H1 (cell line): ENCODE results near the gene RABL6. TPM values are rescaled to one million over a fixed set of nuclear protein-coding genes. Genes with fewer than 3 reads are reported as not detected.

ENCODE experiments used
- BACH1 ChIP-seq: IDR thresholded peaks from 2 replicates; pipeline ENCODE4 v1.6.1; 2012; ENCODE audit warnings: low read length, improper control_type of control experiment
- CREB1 ChIP-seq: IDR thresholded peaks from 2 replicates; pipeline ENCODE4 v1.6.1; 2012; ENCODE audit warnings: inconsistent platforms
- POLR2AphosphoS5 ChIP-seq: IDR thresholded peaks from 2 replicates; pipeline ENCODE4 v1.6.1; 2011; ENCODE audit warnings: low read depth, low read length
- SRF ChIP-seq: IDR thresholded peaks from 2 replicates; pipeline ENCODE4 v1.6.1; 2011; ENCODE audit warnings: mild to moderate bottlenecking, low read depth, low read length, moderate library complexity
- TCF12 ChIP-seq: IDR thresholded peaks from 2 replicates; pipeline ENCODE4 v1.6.1; 2011; ENCODE audit warnings: low read depth, mild to moderate bottlenecking, low read length
- polyA plus RNA-seq, 7 experiments: library from polyadenylated mRNA; depleted of rRNA in 3 of 7; stranded (reverse) in 5 of 7; unstranded in 2 of 7; fragments of >200 nt in 5 of 7; fragments of 200-250 nt in 2 of 7; gene quantifications; 1 replicate in 5 of 7; 2 replicates in 1 of 7; 4 replicates in 1 of 7; pipeline versions ENCODE4 v1.2.1 to v1.2.3, GENCODE V29; 2011 to 2013; ENCODE audit warnings: missing spikeins in 2 of 7, mixed read lengths in 2 of 7
- total RNA-seq: library from RNA; stranded (reverse); fragmentation: NEBNext Ultra II Directional; extraction: Animal tissue kit (Norgen Biotek cat#: 25700); gene quantifications from 2 replicates; pipeline ENCODE4 v1.2.1, GENCODE V29; 2021

The RABL6 gene
- total and polyA plus RNA-seq, 2 of the 8 experiments (the other 6 are each of a cell fraction or from before 2014, with no cell fraction given), result 70.1 to 130 TPM

- no peak for TF ChIP-seq CREB1
- TF ChIP-seq TCF12, result no peak
- no peak for TF ChIP-seq SRF
- TF ChIP-seq POLR2AphosphoS5, result no peak
- no peak for TF ChIP-seq BACH1
Observed at GRCh38 chr9:136844761-136845464, 37.2 kb downstream of the RABL6 start (continued).
